NCI-H2171 treated with DMSO at 0.1 percent for 48 hours (cell line): ENCODE measurements around the gene TEDC2.
"Not testable (repeated sequence)": the region's sequence is repeated elsewhere in the genome, so short reads cannot be mapped to it uniquely, and the experiment has no call there.

Experiments used
- DNase-seq: peaks from one replicate; lab custom pipeline; 2025; lab: John Stamatoyannopoulos, UW

Gene TEDC2

DNA sequence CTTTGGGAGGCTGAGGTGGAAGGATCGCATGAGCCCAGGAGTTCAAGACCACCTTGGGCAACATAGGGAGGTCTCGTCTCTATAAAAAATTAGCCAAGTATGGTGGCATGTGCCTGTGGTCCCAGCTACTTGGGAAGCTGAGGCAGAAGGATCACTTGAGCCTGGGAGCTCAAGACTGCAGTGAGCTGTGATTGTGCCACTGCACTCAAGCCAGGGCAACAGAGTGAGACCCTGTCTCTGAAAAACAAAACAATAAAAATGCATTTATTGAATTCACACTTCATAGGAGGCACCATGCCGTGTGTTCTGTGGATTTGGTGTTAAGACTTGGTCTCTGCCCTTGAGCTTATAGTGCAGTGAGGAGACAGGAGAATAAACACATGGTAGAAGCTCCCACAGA, 17.4 kb downstream of the TEDC2 start:
- no peak for DNase-seq

DNA sequence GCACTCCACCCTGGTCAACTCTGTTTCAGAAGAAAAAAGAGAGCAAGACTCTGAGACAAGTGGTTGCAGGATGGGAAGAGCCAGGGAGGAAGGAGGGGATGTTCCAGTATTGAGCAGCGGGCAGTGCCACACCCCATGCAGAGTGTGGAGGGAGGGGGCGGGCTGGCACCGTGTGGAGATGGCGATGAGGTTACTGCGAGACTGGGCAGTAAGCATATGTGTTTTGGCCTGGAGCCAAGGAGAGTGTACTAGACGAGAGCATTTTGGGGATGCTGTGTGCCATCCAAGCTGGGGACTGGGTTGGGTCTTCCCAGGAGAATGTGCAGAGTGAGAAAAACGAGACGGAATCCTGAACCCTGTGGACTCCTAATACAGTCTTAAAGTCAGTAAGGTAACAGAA, 18.4 kb downstream of the TEDC2 start:
- DNase-seq, result peak; percentile 31

DNA sequence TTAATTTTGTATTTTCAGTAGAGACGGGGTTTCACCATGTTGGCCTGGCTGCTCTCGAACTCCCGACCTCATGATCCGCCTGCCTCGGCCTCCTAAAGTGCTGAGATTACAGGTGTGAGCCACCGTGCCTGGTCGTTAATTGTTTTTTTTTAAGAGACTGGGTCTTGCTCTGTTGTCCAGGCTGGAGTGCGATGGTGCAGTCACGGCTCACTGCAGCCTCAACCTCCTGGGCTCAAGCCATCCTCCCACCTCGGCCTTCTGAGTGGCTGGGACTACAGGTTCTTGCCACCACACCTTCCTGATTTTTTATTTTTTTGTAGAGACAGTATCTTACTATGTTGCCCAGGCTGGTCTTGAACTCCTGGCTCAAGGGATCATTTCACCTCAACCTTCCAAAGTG, 20.1 kb downstream of the TEDC2 start:
- not testable (repeated sequence) for DNase-seq

DNA sequence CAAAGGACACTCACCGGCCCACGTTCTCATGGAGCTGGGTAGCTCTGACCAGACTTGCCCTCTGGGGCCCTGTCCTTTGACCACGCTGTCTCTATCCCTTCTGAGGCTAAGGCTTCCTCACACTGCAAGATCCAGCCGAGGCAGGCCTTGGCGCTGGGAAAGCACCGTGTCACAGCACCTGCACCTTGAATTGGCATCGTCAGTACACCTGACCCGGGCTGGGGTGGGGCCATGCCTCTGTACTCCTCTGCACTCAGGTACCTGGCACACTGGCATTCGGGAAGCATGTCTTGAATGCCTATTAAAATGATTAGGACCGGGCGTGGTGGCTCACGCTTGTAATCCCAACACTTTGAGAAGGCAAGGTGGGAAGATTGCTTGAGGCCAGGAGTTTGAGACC, 21.0 kb downstream of the TEDC2 start:
- no peak for DNase-seq

DNA sequence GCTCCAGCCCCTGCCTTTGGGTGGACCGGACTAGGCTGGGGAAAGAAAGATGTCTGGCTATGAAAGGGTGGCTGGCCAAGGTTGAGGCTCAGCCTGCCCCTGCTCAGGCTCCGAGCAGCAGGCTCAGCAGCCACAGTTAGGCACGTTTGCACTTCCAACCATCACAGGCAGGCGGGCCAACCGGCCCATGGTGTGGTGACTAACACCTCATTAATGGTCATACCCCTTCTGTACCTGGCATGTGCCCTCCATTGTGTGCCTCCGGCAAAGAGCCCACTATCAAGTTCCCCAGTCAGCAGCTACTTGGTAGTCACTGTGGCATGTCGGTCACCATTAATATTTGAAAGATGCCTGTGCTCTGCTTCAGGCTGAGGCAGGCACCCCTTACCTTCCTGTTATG, 21.8 kb downstream of the TEDC2 start:
- no peak for DNase-seq

DNA sequence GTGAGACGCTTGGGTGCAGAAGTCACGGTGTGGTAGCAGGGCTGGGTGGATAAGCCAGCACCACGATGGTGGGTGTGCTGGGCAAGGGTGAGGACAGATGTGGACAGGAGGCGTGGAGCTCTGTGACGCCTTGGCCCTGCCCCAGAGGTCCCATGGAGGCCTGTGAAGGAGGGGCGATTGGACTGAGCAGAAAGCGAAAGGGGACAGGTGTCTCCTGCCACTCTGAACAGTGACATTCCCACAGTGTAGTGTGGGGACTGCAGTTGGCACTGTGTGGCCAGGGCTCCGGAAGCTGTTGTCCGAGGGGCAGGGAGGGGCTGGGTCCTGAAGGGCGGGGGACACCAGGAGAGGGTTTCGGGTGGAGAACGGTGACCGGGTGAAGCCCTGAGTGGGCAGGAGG, 22.3 kb downstream of the TEDC2 start:
- no peak for DNase-seq

DNA sequence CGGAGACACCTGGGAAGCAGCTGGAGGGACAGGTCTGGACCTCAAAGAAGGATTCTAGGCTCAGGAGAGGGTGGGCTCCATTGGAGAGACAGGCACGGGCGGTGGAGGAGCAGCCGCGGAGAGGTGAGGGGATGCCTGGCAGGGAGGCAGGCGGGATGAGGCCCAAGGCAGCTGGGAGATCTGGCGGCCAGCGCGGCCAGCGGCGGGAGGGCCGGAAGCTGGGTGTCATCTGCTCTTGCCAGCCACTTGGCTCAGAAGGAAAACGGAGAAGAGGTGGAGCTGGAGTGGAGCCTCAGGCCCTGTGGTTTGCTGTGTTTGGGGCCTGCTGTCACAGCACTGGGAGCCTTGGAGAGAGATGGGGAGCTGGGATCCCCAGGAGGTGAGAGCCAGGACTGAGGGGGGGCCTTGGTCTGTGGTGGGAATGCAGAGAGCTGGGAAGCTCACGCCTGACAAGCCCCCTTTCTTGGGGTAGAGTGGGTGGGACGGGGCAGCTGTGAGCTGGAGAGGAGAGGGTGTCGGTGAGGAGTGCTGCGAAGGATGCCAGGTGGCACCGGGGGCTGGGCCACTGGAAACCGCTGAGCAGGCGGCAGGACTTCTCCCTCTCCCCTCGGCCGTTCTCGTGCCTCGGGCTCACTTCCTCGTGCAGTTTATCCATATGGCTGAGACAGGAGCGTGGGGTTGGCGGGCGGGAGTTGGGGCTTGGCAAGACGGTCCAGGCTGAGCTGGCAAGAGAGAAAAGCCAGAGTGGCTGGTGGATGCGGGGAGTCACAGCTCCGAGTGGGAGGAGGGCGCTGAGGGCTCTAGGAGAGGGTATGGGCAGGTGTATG, 23.0 kb downstream of the TEDC2 start:
- DNase-seq, result peak; percentile 78

DNA sequence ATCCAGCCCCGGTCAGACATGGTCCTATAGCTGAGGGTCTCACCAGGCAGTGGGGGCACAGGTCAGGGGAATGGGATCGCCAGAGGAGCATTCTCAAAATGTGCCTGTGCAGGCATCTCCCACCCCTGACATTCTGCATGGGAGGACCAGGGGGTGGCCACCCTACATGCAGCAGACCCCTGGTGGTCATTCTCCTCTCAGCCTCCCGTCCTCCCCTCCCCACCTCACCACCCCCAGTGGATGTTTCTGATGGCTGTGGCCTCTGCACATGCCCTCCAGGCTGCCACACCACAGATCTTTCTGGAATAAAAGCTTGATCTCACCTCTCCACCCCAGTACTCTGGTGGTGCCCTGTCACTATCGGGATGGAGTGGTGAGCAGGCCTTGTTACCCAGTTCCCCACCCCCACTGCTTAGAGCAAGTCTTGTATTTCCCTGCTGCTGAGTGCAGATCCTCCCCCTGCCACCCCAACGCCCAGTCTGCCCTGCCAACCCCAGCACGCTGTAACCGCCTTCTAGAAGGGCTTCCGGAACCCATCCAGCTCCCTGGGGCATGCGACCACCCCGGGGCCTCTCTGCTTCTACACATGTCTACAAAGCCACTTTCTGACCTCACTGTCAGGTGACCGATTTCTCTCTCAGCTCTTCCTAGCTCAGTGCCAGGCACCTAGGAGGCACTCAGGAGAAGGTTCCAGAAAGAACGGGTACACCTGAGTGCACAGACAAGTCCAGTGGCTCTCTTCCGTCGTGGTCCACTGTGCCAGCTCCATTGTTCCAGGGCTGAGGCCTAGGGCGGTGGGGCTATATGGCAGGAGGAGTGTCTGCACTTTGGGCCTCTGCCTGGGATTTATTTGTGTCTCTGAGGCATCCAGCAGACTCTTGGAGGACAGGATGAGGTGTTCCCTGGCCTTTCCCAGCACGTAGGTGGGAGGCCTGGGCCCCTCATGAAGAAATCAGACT, 24.3 kb downstream of the TEDC2 start:
- DNase-seq, result no peak

DNA sequence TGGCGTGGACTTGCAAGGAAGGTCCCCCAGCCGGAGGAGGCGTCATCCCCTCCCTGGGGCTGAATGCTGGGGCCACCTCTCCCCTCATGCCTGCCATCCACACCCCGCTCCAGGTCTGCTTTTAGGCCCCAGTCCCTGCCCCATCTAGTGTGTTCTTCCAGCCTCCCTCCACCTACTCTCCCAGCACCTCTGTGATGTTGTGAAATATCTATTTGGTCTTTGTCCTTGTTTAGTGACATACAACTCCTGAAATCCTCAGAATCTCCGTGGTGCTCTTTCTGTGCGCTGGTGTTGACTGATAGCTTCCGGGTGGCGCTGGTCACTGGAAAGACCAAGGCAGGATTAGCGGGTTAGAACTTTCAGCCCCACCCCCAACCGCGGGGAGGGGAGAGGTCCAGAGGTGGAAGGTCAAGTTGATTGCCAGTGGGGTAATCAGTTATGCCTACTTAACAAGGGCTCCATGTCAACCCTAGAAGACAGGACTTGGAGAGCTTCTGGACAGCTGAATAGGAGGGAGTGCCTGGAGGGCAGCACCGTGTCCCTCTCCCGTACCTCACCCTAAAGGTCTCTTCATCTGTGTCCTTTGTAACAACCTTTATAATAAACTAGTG, 25.1 kb downstream of the TEDC2 start:
- DNase-seq, result no peak

DNA sequence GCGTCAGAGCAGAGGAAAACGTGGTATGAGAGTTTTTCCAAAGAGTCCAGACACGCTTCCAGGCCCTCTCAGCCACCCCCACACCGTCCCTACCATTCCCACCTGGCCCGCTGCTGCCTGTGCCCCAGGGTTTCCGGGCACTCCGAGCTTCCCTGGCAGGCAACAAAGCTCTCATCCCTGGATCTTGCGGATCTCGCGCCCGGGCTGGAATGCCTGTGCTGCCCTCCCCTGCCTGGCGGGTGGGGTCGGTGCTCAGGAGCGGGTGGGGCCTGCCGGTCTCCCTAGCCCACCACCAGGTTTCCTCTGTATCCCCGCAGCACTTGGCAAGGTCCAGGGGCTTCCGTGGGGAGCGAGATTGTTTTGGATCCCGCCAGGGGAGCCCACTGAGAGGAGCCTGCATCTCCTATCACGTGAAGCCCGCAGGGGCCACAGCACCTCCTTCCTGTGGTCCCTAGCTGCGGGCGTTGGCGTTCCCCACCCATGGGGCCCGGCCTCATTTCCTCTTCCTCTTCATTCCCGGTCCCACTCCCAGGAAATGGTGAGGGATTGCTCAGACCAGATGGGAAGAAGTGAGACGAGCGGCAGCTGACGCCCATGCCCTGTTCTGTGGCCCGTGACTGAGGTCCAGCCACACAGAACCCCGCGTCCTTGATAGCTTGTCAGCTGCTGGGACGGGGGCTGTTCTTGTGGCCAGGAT, 26.1 kb downstream of the TEDC2 start:
- DNase-seq, result no peak

DNA sequence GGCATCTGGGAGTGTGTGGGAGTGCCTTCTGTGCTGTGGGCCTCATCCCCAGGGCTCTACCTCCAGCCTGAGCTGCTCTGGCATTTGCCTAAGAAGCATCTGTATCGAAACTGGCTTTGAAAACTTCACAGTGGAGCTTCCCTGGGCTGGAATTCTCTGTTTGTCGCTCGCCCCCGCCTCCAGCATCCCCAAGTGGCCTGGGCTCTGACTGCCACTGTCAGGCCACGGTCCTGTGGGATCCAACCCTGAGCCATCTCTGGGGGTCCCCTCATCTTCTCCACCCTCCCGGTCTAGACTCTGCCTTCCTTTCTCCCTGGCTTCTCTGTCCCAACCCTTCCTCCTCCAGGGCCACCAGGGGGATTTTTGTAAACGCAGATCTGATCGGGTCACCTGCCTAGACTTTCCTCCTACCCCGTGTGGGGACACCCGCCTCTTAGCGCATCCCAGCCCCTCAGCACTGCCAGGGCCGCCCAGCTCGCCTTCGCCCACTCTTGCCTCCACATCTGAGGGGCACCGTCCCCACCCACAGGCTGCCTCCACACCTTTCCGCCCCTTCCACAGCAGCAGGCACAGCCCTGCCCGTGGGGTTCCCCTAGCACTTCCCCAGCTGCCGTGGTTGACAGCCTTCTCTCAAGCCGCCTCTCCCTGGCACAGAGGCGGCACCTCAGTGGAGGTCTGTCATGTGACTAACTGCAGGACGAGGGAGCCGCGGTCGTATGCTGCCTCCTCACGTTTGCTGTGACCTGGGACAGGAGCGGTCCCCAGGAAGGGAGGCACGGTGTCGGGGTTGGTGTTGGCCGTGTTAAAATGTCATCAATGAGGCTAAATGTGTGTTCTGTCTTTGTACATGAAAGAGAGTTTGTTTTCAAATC, 27.0 kb downstream of the TEDC2 start:
- DNase-seq, result peak; percentile 44

DNA sequence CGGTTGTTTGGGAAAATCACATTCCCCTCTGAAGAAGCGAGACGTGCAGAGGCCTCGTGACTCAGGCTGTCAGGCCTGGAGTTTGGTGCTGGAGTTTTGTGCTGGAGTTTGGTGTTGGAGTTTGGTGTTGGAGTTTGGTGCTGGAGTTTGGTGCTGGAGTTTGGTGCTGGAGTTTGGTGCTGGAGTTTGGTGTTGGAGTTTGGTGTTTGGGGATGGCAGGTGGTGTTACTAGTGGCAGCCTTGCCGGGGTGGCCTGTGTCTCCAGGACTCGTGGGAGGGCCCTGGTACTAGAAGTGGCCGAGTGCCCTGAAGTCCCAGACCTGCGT, 27.6 kb downstream of the TEDC2 start:
- DNase-seq, result no peak

DNA sequence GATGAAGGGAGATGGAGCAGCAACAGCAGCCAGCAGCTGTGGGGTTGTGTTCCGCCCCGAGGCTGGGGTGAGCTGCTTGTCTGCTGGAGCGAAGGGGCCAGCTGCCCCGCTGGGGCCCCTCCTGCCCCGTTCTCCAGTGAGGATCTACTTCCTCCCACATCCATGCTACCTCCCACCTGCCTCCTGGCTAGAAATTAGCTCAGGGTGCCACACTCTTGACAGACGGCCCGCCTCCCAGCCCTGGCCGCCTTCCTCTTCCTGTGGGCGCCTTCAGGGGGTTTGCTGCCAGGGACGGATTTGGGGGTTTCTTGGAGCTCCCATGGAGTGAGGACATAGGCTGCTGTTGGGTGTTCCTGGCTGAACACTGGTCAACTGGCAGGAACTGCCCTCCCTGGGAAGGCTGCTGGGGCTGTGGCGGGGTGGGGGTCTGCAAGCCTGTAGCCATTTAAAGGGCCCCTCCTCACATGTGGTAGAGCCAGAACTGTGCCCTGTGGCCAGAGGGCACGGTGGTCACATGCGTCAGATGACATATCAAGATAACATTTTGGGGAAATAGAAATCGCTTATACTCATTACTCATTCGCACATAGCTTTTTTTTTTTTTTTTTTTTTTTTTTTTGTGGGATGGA, 28.1 kb downstream of the TEDC2 start:
- DNase-seq, result no peak

DNA sequence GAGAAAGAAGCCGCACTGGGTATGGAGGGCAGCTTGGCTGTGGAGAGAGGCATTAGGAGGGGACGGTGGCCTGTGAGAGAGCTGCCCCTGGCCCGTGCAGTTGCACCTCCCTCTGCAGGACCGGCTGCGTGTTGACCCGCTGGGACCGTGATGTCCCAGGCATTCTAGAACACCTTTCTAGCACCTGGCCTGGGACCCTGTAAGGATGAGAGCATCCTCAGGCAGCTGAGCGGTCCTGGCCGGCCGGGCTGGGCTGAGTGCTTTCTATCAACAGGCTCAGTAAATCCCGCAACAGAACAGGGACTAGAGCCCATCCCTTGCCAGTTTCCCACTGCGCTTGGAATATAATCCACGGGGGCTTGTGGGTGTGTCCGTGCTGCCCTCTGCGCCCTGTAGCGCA, 29.7 kb downstream of the TEDC2 start:
- DNase-seq, result no peak

DNA sequence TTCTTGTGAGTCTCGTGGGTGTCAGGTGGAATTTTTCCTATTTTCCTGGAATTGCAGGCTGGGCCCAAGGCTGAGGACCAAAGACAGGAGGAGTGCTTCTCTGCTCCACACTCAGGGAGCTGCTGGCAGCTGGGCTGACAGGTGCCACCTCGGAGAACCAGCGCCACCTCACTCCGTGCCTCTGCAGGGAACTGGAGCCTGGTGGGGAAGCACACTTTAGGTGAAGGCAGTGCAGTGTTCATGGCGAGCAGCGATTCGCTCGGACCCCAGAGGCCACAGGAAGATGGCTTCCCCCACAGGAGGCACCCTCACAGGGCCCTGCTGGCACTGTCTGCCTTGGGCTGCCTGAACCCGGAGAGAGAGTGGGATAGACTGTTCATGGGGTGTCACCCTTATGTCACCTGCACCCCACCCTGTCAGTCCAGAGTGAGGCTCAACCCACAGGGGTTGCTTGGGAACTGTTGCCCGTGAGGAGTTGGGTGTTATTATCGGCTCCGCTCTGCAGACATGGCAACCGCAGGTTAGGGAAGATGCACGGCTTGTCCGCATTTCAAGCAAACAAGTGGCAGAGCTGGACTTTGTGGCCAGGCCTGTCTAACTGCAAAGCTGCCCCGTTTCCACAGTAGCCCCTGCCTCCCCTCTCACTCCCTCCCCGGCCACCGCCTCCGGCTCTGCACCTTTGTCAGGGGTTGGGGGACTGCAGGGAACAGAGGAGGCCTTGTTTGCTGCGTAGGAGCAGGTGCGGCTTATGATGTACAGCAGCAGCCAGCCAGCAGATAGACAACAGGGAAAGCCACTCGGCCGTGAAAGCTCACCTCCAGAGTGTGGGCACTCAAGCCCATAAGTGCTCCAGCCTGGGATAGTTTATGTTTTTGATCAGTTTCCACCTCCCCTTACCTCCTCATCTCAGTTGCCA, 30.5 kb downstream of the TEDC2 start:
- DNase-seq, result peak; percentile 58

DNA sequence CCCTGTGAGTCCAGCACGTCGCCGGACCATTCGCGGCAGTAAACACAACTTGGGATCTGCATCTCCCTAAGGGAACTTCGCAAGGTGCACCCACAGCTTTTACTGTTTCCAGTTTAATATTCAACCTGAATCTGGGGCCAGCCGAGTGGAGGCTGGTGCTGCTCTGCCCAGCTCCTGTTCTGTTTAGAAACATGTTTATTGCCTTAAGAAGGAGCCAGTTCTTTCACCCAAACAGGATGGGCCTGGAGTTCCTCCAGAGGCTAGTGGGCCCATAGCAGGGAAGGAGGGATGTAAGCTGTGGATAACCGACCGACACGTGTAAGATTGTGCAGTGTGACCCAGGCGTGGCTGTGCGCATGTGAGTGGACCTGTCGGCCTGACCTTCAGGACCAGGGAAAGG, 32.4 kb downstream of the TEDC2 start:
- no peak for DNase-seq

DNA sequence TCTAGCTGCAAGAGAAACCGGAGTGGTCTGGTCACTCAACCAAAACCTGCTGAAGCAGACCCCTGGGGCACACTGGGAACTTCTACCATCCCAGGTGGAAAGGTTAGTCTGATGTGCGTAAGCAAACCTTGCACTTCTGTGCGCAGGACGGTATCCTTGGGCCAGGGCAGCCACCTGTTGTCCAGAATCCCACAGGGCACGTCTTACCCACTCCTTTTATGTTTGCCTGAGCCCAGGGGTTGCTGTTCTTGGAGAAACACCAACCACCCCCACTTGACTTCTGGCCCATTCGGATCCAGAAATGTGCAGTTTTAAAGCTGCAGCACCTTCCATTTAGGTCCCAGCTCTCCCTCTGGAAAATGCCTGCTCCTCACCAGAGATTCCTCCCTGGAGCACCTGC, 33.7 kb downstream of the TEDC2 start:
- no peak for DNase-seq

DNA sequence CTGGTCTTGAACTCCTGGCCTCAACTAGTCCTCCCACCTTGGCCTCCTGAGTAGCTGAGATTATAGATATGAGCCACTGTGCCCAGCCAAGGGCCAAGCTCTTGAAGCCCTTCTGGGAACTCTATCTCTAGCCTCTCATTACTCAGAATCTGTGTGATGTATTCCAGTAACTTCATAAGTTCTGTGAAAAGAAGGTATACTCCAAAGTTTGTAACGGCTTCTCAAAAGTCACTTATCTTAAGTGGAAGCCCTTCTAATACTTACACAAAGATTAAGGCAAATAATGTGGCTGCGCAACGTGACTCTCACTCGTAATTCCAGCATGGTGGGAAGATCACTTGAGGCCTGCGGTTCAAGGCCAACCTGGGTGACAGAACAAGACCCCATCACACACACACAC, 34.7 kb downstream of the TEDC2 start:
- no peak for DNase-seq

DNA sequence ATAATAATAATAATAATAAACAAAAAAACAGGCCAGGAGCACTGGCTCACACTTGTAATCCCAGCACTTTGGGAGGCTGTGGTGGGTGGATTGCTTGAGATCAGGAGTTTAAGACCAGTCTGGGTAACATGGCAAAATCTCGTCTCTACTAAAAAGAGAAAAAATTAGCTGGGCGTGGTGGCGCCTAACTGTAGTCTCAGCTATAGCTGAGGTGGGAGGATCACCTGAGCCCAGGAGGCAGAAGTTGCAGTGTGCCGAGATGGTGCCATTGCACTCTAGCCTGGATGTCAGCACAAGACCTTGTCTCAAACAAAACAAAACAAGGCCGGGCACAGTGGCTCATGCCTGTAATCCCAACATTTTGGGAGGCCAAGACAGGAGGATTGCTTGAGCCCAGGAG, 35.1 kb downstream of the TEDC2 start:
- DNase-seq, result no peak
